BLaER1 treated with 17β-estradiol and CSF1 and Interleukin-3, amounts not matched to agents 10 nM and 100 nM (cell line): ENCODE data around the gene BHLHE41.

Experiments used
- H3K27ac ChIP-seq, 11 experiments: shearing (Covaris generic); formaldehyde crosslinking; 2 replicates each; pipeline ENCODE4 v1.8.1; 2022
- H3K27me3 ChIP-seq, 11 experiments: shearing (Covaris generic); formaldehyde crosslinking; 2 replicates each; pipeline ENCODE4 v1.8.1; 2022
- H3K36me3 ChIP-seq, 11 experiments: shearing (Covaris generic); formaldehyde crosslinking; 2 replicates each; pipeline ENCODE4 v1.8.1; 2022
- H3K4me1 ChIP-seq, 10 experiments: shearing (Covaris generic); formaldehyde crosslinking; 2 replicates each; pipeline ENCODE4 v1.8.1; 2022
- H3K4me2 ChIP-seq, 11 experiments: shearing (Covaris generic); formaldehyde crosslinking; 2 replicates each; pipeline ENCODE4 v1.8.1; 2022
- H3K4me3 ChIP-seq, 10 experiments: shearing (Covaris generic); formaldehyde crosslinking; 2 replicates each; pipeline ENCODE4 v1.8.1; 2022
- H3K9ac ChIP-seq, 11 experiments: shearing (Covaris generic); formaldehyde crosslinking; 2 replicates each; pipeline ENCODE4 v1.8.1; 2022
- H3K9me3 ChIP-seq, 11 experiments: shearing (Covaris generic); formaldehyde crosslinking; replicated peaks in 1 of 11; 2 replicates each; pipeline ENCODE4 v1.8.1; 2022
- H4K20me1 ChIP-seq, 11 experiments: shearing (Covaris generic); formaldehyde crosslinking; 2 replicates each; pipeline ENCODE4 v1.8.1; 2022
- Cebpa-rat ChIP-seq, 11 experiments: shearing (Covaris generic); IDR thresholded peaks; 2 replicates each; pipeline ENCODE4 v1.8.1; 2022

BHLHE41 gene

GRCh38 chr12:26156201-26156871 is 31.5 kb upstream of the BHLHE41 start:
- TF ChIP-seq Cebpa-rat (IDR thresholded peaks at IDR 0.05), result no peak
- H3K4me1 ChIP-seq, result peaks cover 0 to 15% (median 6%) of the 10 kb centered on the region in 10 experiments; a peak in 8 of 20 replicates
- no peak overlapping the region for H3K9ac ChIP-seq
- H4K20me1 ChIP-seq, result no peaks in the 10 kb centered on the region
- H3K27ac ChIP-seq, result no peak overlapping the region
- H3K4me2 ChIP-seq, result 0 out of 22 replicates have a peak overlapping the region, but pooled peaks of 1 of the 11 experiments have one; percentile 14
- no peak overlapping the region for H3K4me3 ChIP-seq
- no peaks in the 10 kb centered on the region for H3K9me3 ChIP-seq
- no peaks in the 10 kb centered on the region for H3K27me3 ChIP-seq
- H3K36me3 ChIP-seq, result no peaks in the 10 kb centered on the region

GRCh38 chr12:26153421-26154154 is 28.8 kb upstream of the BHLHE41 start:
- no peak for TF ChIP-seq Cebpa-rat (IDR thresholded peaks at IDR 0.05)
- Histone ChIP-seq H3K9me3 (no peaks in the 10 kb centered on the region), H3K36me3 (no peaks in the 10 kb centered on the region), H3K9ac (no peak overlapping the region), H3K27ac (no peak overlapping the region), H3K4me2 (no peak overlapping the region), H3K27me3 (no peaks in the 10 kb centered on the region), H3K4me3 (no peak overlapping the region), H3K4me1 (peaks cover 0 to 23% (median 6%) of the 10 kb centered on the region in 10 experiments; a peak in 9 of 20 replicates), H4K20me1 (no peaks in the 10 kb centered on the region)

GRCh38 chr12:26152507-26153102 is 27.8 kb upstream of the BHLHE41 start:
- Histone ChIP-seq H3K27ac (no peak overlapping the region), H3K36me3 (no peaks in the 10 kb centered on the region), H3K4me3 (no peak overlapping the region), H3K4me1 (peaks cover 0 to 23% (median 6%) of the 10 kb centered on the region in 10 experiments; a peak in 9 of 20 replicates), H3K9me3 (no peaks in the 10 kb centered on the region), H4K20me1 (no peaks in the 10 kb centered on the region), H3K27me3 (no peaks in the 10 kb centered on the region), H3K9ac (no peak overlapping the region), H3K4me2 (no peak overlapping the region)
- TF ChIP-seq Cebpa-rat (IDR thresholded peaks at IDR 0.05), result no peak

GRCh38 chr12:26150736-26151450 is 26.1 kb upstream of the BHLHE41 start:
- H3K36me3 ChIP-seq, result no peaks in the 10 kb centered on the region
- no peak overlapping the region for H3K4me3 ChIP-seq
- no peak overlapping the region for H3K9ac ChIP-seq
- H3K9me3 ChIP-seq, result no peaks in the 10 kb centered on the region
- no peak overlapping the region for H3K27ac ChIP-seq
- no peaks in the 10 kb centered on the region for H4K20me1 ChIP-seq
- TF ChIP-seq Cebpa-rat (IDR thresholded peaks at IDR 0.05), result no peak
- no peak overlapping the region for H3K4me2 ChIP-seq
- H3K4me1 ChIP-seq, result peaks cover 0 to 17% (median under 1%) of the 10 kb centered on the region in 10 experiments; a peak in 7 of 20 replicates
- H3K27me3 ChIP-seq, result no peaks in the 10 kb centered on the region

GRCh38 chr12:26149968-26150500 is 25.2 kb upstream of the BHLHE41 start:
- H3K27ac ChIP-seq, result no peak overlapping the region
- no peak overlapping the region for H3K4me3 ChIP-seq
- no peaks in the 10 kb centered on the region for H3K36me3 ChIP-seq
- H3K9me3 ChIP-seq, result no peaks in the 10 kb centered on the region
- H4K20me1 ChIP-seq, result no peaks in the 10 kb centered on the region
- H3K4me1 ChIP-seq, result peaks cover 0 to 8% (median 0%) of the 10 kb centered on the region in 10 experiments; a peak in 5 of 20 replicates
- H3K27me3 ChIP-seq, result no peaks in the 10 kb centered on the region
- no peak overlapping the region for H3K9ac ChIP-seq
- TF ChIP-seq Cebpa-rat (IDR thresholded peaks at IDR 0.05), result no peak
- peak overlapping the region in 3 of 11 experiments; percentile 13 to 20 (median 18); a peak in 3 of 22 replicates for H3K4me2 ChIP-seq

- no peak overlapping the region for H3K9ac ChIP-seq
- H3K4me1 ChIP-seq, result peaks cover 0 to 8% (median 0%) of the 10 kb centered on the region in 10 experiments; a peak in 5 of 20 replicates
- H4K20me1 ChIP-seq, result no peaks in the 10 kb centered on the region
- H3K36me3 ChIP-seq, result no peaks in the 10 kb centered on the region
- H3K27ac ChIP-seq, result no peak overlapping the region
- H3K9me3 ChIP-seq, result no peaks in the 10 kb centered on the region
- no peak overlapping the region for H3K4me2 ChIP-seq
- no peak for TF ChIP-seq Cebpa-rat (IDR thresholded peaks at IDR 0.05)
- H3K4me3 ChIP-seq, result no peak overlapping the region
- H3K27me3 ChIP-seq, result no peaks in the 10 kb centered on the region
Measured at GRCh38 chr12:26148291-26148690, 23.5 kb upstream of the BHLHE41 start.

- H4K20me1 ChIP-seq, result no peaks in the 10 kb centered on the region
- H3K9ac ChIP-seq, result no peak overlapping the region
- H3K36me3 ChIP-seq, result no peaks in the 10 kb centered on the region
- H3K9me3 ChIP-seq, result no peaks in the 10 kb centered on the region
- TF ChIP-seq Cebpa-rat (IDR thresholded peaks at IDR 0.05), result no peak
- no peaks in the 10 kb centered on the region for H3K4me1 ChIP-seq
- H3K4me3 ChIP-seq, result no peak overlapping the region
- H3K27me3 ChIP-seq, result no peaks in the 10 kb centered on the region
- no peak overlapping the region for H3K4me2 ChIP-seq
- H3K27ac ChIP-seq, result no peak overlapping the region
Measured at GRCh38 chr12:26143291-26143690, 18.5 kb upstream of the BHLHE41 start.

GRCh38 chr12:26138860-26139259 is 14.0 kb upstream of the BHLHE41 start:
- H3K27me3 ChIP-seq, result no peaks in the 10 kb centered on the region
- no peak overlapping the region for H3K27ac ChIP-seq
- H3K4me3 ChIP-seq, result no peak overlapping the region
- H3K4me2 ChIP-seq, result no peak overlapping the region
- no peaks in the 10 kb centered on the region for H3K9me3 ChIP-seq
- no peaks in the 10 kb centered on the region for H3K36me3 ChIP-seq
- no peak for TF ChIP-seq Cebpa-rat (IDR thresholded peaks at IDR 0.05)
- H3K9ac ChIP-seq, result no peak overlapping the region
- no peaks in the 10 kb centered on the region; a peak in 1 of 22 replicates for H4K20me1 ChIP-seq
- no peaks in the 10 kb centered on the region for H3K4me1 ChIP-seq

- peaks cover 0 to 5% (median 0%) of the 10 kb centered on the region in 11 experiments; a peak in 1 of 22 replicates for H3K27me3 ChIP-seq
- H3K4me1 ChIP-seq, result peaks cover 0 to 10% (median 0%) of the 10 kb centered on the region in 10 experiments; a peak in 5 of 20 replicates
- H3K36me3 ChIP-seq, result no peaks in the 10 kb centered on the region
- H4K20me1 ChIP-seq, result no peaks in the 10 kb centered on the region; a peak in 1 of 22 replicates
- no peak overlapping the region for H3K9ac ChIP-seq
- no peaks in the 10 kb centered on the region for H3K9me3 ChIP-seq
- H3K4me2 ChIP-seq, result no peak overlapping the region
- no peak overlapping the region for H3K4me3 ChIP-seq
- no peak overlapping the region for H3K27ac ChIP-seq
- TF ChIP-seq Cebpa-rat (IDR thresholded peaks at IDR 0.05), result no peak
Measured at GRCh38 chr12:26136688-26137087, 11.9 kb upstream of the BHLHE41 start.
